Activated CD8-positive, alpha-beta memory T cell treated with anti-CD3 and anti-CD28 coated beads for 4 hours (primary cell): Measurements from ENCODE around the gene OVOL2.
"Not testable (repeated sequence)": the region's sequence is repeated elsewhere in the genome, so short reads cannot be mapped to it uniquely, and the experiment has no call there.

Experiments used
- DNase-seq, 2 donors: peaks; one replicate each; pipeline ENCODE4 v3.0.0-alpha.2; 2020; ENCODE audit warnings: low read depth in 2 of 2

The OVOL2 gene

GRCh38 chr20:18057994-18058349, 256 bp upstream of the OVOL2 start:
- DNase-seq = no peak

- DNase-seq = no peak
These were observed 1.3 kb downstream of the OVOL2 start for GRCh38 chr20:18056174-18057100.

- no peak for DNase-seq
These were observed 2.5 kb downstream of the OVOL2 start for GRCh38 chr20:18055261-18055660.

- DNase-seq = no peak
These were observed 4.9 kb downstream of the OVOL2 start for GRCh38 chr20:18052856-18053255.

- no peak for DNase-seq
These were observed 7.1 kb downstream of the OVOL2 start for GRCh38 chr20:18050628-18051027.

GRCh38 chr20:18048176-18048575, 9.5 kb downstream of the OVOL2 start:
- DNase-seq = no peak

GRCh38 chr20:18046535-18046934, 11.2 kb downstream of the OVOL2 start:
- no peak for DNase-seq

- no peak for DNase-seq
These were observed 15.5 kb downstream of the OVOL2 start for GRCh38 chr20:18042229-18042628.

GRCh38 chr20:18041462-18041861, 16.3 kb downstream of the OVOL2 start:
- no peak for DNase-seq

GRCh38 chr20:18039063-18039462, 18.7 kb downstream of the OVOL2 start:
- no peak for DNase-seq

GRCh38 chr20:18034039-18034438, 23.7 kb downstream of the OVOL2 start:
- no peak for DNase-seq

GRCh38 chr20:18032977-18033892, 24.5 kb downstream of the OVOL2 start:
- DNase-seq = no peak

GRCh38 chr20:18031888-18032509, 25.7 kb downstream of the OVOL2 start:
- no peak for DNase-seq

- DNase-seq = no peak
These were observed 26.7 kb downstream of the OVOL2 start for GRCh38 chr20:18031050-18031449.

- no peak for DNase-seq
These were observed 27.7 kb downstream of the OVOL2 start for GRCh38 chr20:18030020-18030419.

- DNase-seq = not testable (repeated sequence)
These were observed 30.7 kb downstream of the OVOL2 start for GRCh38 chr20:18027011-18027410.

GRCh38 chr20:18024606-18025127, 33.0 kb downstream of the OVOL2 start:
- no peak for DNase-seq

- DNase-seq = no peak
These were observed 36.8 kb downstream of the OVOL2 start for GRCh38 chr20:18020931-18021330.

- no peak for DNase-seq
These were observed 38.6 kb downstream of the OVOL2 start for GRCh38 chr20:18019068-18019467.

- no peak for DNase-seq
These were observed 39.6 kb downstream of the OVOL2 start for GRCh38 chr20:18018100-18018499.

GRCh38 chr20:18016772-18017171, 40.9 kb downstream of the OVOL2 start:
- DNase-seq = no peak

- no peak for DNase-seq
These were observed 43.3 kb downstream of the OVOL2 start for GRCh38 chr20:18014411-18014810.
